ENCODE results near the gene STT3A. TPM values are rescaled to one million over a fixed set of nuclear protein-coding genes. Genes with fewer than 3 reads are reported as not detected.

Gene STT3A
- total and polyA plus RNA-seq, 2 of the 13 experiments (the other 11 are each of a cell fraction or from before 2014, with no cell fraction given) = 229 to 319 TPM

GRCh38 chr11:125625225-125625629, 32.6 kb downstream of the STT3A start (continued):
- TF ChIP-seq SRSF9 (IDR thresholded peaks at IDR 0.05; ENCODE audit: borderline replicate concordance, insufficient read depth, low read depth, low read length, poor library complexity, severe bottlenecking) = no peak
- no peak for TF ChIP-seq HNF4G (IDR thresholded peaks at IDR 0.05; ENCODE audit: borderline replicate concordance, low read depth, low read length)
- 0 out of 2 replicates have a peak, but pooled peaks have one; percentile 20 for TF ChIP-seq HNF4G (CRISPR knock-in tag; IDR thresholded peaks at IDR 0.05; ENCODE audit: borderline replicate concordance, low read depth)
- TF ChIP-seq NFE2 (CRISPR knock-in tag; IDR thresholded peaks at IDR 0.05) = no peak
- no peak for TF ChIP-seq ZNF484 (CRISPR knock-in tag; IDR thresholded peaks at IDR 0.05; ENCODE audit: borderline replicate concordance, low read depth)
- no peak for TF ChIP-seq ETS1 (CRISPR knock-in tag; IDR thresholded peaks at IDR 0.05)
- peak; percentile 85; the same call in 1 of the 2 replicates for TF ChIP-seq ZNF280D (CRISPR knock-in tag; IDR thresholded peaks at IDR 0.05)
- peak; percentile 79; the same call in 1 of the 2 replicates for TF ChIP-seq SSRP1 (CRISPR knock-in tag; IDR thresholded peaks at IDR 0.05)
- TF ChIP-seq, protein P1, sequence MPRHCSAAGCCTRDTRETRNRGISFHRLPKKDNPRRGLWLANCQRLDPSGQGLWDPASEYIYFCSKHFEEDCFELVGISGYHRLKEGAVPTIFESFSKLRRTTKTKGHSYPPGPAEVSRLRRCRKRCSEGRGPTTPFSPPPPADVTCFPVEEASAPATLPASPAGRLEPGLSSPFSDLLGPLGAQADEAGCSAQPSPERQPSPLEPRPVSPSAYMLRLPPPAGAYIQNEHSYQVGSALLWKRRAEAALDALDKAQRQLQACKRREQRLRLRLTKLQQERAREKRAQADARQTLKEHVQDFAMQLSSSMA (CRISPR knock-in tag; IDR thresholded peaks at IDR 0.05) = no peak
- TF ChIP-seq ZNF281 (CRISPR knock-in tag; IDR thresholded peaks at IDR 0.05; ENCODE audit: borderline replicate concordance) = peak; percentile 27; the same call in 1 of the 2 replicates
- TF ChIP-seq KLF15 (CRISPR knock-in tag; IDR thresholded peaks at IDR 0.05; ENCODE audit: borderline replicate concordance) = no peak
- no peak for TF ChIP-seq NFKB2 (CRISPR knock-in tag; IDR thresholded peaks at IDR 0.05; ENCODE audit: borderline replicate concordance)
- no peak for TF ChIP-seq ZNF562 (CRISPR knock-in tag; IDR thresholded peaks at IDR 0.05; ENCODE audit: borderline replicate concordance)
- peak; percentile 91; the same call in 1 of the 2 replicates for TF ChIP-seq CC2D1A (CRISPR knock-in tag; IDR thresholded peaks at IDR 0.05)
- TF ChIP-seq ZNF879 (CRISPR knock-in tag; IDR thresholded peaks at IDR 0.05) = no peak; the same call in 1 of the 2 replicates
- TF ChIP-seq, protein P2, sequence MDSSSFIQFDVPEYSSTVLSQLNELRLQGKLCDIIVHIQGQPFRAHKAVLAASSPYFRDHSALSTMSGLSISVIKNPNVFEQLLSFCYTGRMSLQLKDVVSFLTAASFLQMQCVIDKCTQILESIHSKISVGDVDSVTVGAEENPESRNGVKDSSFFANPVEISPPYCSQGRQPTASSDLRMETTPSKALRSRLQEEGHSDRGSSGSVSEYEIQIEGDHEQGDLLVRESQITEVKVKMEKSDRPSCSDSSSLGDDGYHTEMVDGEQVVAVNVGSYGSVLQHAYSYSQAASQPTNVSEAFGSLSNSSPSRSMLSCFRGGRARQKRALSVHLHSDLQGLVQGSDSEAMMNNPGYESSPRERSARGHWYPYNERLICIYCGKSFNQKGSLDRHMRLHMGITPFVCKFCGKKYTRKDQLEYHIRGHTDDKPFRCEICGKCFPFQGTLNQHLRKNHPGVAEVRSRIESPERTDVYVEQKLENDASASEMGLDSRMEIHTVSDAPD (CRISPR knock-in tag; IDR thresholded peaks at IDR 0.05) = peak; percentile 23; the same call in 1 of the 2 replicates
- no peak for TF ChIP-seq MED13 (CRISPR knock-in tag; IDR thresholded peaks at IDR 0.05)
- 0 out of 2 replicates have a peak, but pooled peaks have one; percentile 47 for TF ChIP-seq ELF4 (CRISPR knock-in tag; IDR thresholded peaks at IDR 0.05; ENCODE audit: borderline replicate concordance)
- TF ChIP-seq ZNF451 (CRISPR knock-in tag; IDR thresholded peaks at IDR 0.05) = peak; percentile 80; the same call in 1 of the 2 replicates
